OCI-LY7 (cell line): ENCODE measurements around the gene HSPA4L. TPM values are rescaled to one million over a fixed set of nuclear protein-coding genes. Genes with fewer than 3 reads are reported as not detected.

Source experiments
- BruUV-seq: library from RNA; stranded (reverse); fragments of 400-500 nt; replicated peaks from 2 replicates; lab custom pipeline; 2021; lab: Mats Ljungman, UMichigan
- CTCF ChIA-PET: fragments of 300-600 bp; sonication (Branson Sonifier 250); formaldehyde crosslinking; loops from one replicate; lab custom pipeline; 2022; ENCODE audit warnings: antibody characterized with exemption; ENCODE audit not compliant: unreplicated experiment; lab: Charles Lee
- POLR2A ChIA-PET: fragments of 300-600 bp; sonication (Branson Sonifier 250); formaldehyde crosslinking; loops from one replicate; lab custom pipeline; 2022; ENCODE audit warnings: antibody characterized with exemption; lab: Charles Lee
- DNase-seq: peaks from one replicate; pipeline ENCODE4 v3.0.0-alpha.2; 2015; ENCODE audit warnings: low spot score
- H2AFZ ChIP-seq: fragments of 200-600 bp; sonication (generic), shearing (Covaris generic); 2 replicates; pipeline ENCODE4 v1.6.1; 2014; ENCODE audit warnings: mild to moderate bottlenecking, antibody characterized with exemption, low read length, moderate library complexity
- H3K27ac ChIP-seq: fragments of 200-600 bp; sonication (generic); 2 replicates; pipeline ENCODE4 v1.5.1; 2014; ENCODE audit warnings: mixed run types, low read depth, mild to moderate bottlenecking, moderate library complexity, low read length, inconsistent platforms; ENCODE audit not compliant: poor library complexity, severe bottlenecking
- H3K36me3 ChIP-seq: fragments of 200-600 bp; sonication (generic); 2 replicates; pipeline ENCODE4 v1.6.1; 2014; ENCODE audit warnings: mild to moderate bottlenecking, antibody characterized with exemption, low read length, moderate library complexity, mixed read lengths; ENCODE audit not compliant: insufficient read depth
- H3K4me1 ChIP-seq: fragments of 200-600 bp; sonication (generic); 2 replicates; pipeline ENCODE4 v1.5.1; 2014; ENCODE audit warnings: mild to moderate bottlenecking, low read length; ENCODE audit not compliant: insufficient read depth, poor library complexity, severe bottlenecking
- H3K4me2 ChIP-seq: fragments of 200-600 bp; sonication (generic); 2 replicates; pipeline ENCODE4 v1.6.1; 2014; ENCODE audit warnings: mild to moderate bottlenecking, low read length
- H3K4me3 ChIP-seq: fragments of 200-600 bp; sonication (generic); 2 replicates; pipeline ENCODE4 v1.5.1; 2014; ENCODE audit warnings: mild to moderate bottlenecking, low read depth, low read length; ENCODE audit not compliant: poor library complexity, severe bottlenecking
- H3K79me2 ChIP-seq: fragments of 200-600 bp; sonication (generic); 2 replicates; pipeline ENCODE4 v1.6.1; 2016; ENCODE audit warnings: low read depth, mild to moderate bottlenecking, low read length, moderate library complexity, mixed read lengths; ENCODE audit not compliant: insufficient read depth
- H3K9me2 ChIP-seq: fragments of 200-600 bp; sonication (generic); 2 replicates; pipeline ENCODE4 v1.6.1; 2016; ENCODE audit warnings: mild to moderate bottlenecking, low read length, mixed read lengths; ENCODE audit not compliant: insufficient read depth
- H3K9me3 ChIP-seq: fragments of 200-600 bp; sonication (generic); 2 replicates; pipeline ENCODE4 v1.6.1; 2014; ENCODE audit warnings: mild to moderate bottlenecking, mixed run types, low read length, mixed read lengths
- H4K20me1 ChIP-seq: fragments of 200-600 bp; sonication (generic); 2 replicates; pipeline ENCODE4 v1.6.1; 2014; ENCODE audit warnings: mild to moderate bottlenecking, antibody characterized with exemption, low read length, moderate library complexity, mixed read lengths; ENCODE audit not compliant: insufficient read depth
- EZH2phosphoT487 ChIP-seq: fragments of 200-600 bp; sonication (generic); IDR thresholded peaks from 2 replicates; pipeline ENCODE4 v1.6.1; 2018; ENCODE audit warnings: low read depth, borderline replicate concordance, mild to moderate bottlenecking, mixed run types, antibody characterized with exemption, low read length, moderate library complexity, mixed read lengths
- intact Hi-C: fragments of 100-400 bp; cut with micrococcal nuclease; formaldehyde crosslinking; loops from one replicate; pipeline ENCODE4 v1.10.0; 2022; ENCODE audit not compliant: unreplicated experiment
- total RNA-seq, 2 experiments: library from RNA; depleted of rRNA in 1 of 2; stranded (reverse); fragments of >200 nt in 1 of 2; shearing (Covaris generic) in 1 of 2; gene quantifications; 2 replicates each; pipeline ENCODE4 v1.2.3, GENCODE V29; 2014 to 2022
- TF ChIP-seq, protein P1 (sequence below): fragments of 200-600 bp; sonication (generic); conservative IDR thresholded peaks from 2 replicates; pipeline ENCODE4 v1.5.1; 2014; ENCODE audit warnings: mild to moderate bottlenecking, antibody characterized with exemption, low read length, moderate library complexity, mixed read lengths

HSPA4L gene
- total RNA-seq, 2 experiments from 2014 or later, result not detected

DNA sequence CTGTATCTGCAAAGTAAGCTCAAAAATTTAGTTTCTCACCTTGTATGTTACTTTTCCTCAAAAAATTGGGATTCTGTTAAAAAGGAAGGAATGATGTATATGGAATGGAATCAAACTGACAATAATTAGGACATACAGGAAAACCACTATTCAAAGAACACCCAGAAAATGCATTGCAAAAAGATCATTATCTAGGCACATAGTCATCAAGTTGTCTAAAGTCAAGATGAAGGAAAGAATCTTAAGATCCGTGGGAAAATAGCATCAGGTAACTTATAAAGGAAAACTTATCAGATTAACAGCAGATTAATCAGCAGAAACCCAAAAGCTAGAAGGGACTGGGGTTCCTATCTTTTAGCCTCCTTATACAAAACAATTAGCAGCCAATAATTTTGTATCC lies 75.5 kb downstream of the HSPA4L start:
- Histone ChIP-seq H3K4me2 (no peak overlapping the region), H3K79me2 (no peaks in the 10 kb centered on the region), H3K36me3 (no peaks in the 10 kb centered on the region), H3K4me3 (no peak overlapping the region), H3K27ac (no peak overlapping the region), H3K9me3 (peaks cover 12% of the 10 kb centered on the region; the same call in 1 of the 2 replicates), H3K9me2 (peaks cover 3% of the 10 kb centered on the region; the same call in 1 of the 2 replicates), H4K20me1 (no peaks in the 10 kb centered on the region), H3K4me1 (peaks cover 6% of the 10 kb centered on the region), H2AFZ (no peak overlapping the region)
- POLR2A ChIA-PET, result interaction anchor here (0.6 to 1.4 kb wide), 4 partner anchors 18 to 1347 kb away, joined by 3 to 4 read pairs (median 3); no protein-coding TSS in a partner anchor
- CTCF ChIA-PET, result interaction anchor here (0.6 kb wide), 1 partner anchor 1345 kb away, joined by 3 read pairs; no protein-coding TSS in a partner anchor
- no TSS peak for BruUV-seq
- TF ChIP-seq, protein P1, sequence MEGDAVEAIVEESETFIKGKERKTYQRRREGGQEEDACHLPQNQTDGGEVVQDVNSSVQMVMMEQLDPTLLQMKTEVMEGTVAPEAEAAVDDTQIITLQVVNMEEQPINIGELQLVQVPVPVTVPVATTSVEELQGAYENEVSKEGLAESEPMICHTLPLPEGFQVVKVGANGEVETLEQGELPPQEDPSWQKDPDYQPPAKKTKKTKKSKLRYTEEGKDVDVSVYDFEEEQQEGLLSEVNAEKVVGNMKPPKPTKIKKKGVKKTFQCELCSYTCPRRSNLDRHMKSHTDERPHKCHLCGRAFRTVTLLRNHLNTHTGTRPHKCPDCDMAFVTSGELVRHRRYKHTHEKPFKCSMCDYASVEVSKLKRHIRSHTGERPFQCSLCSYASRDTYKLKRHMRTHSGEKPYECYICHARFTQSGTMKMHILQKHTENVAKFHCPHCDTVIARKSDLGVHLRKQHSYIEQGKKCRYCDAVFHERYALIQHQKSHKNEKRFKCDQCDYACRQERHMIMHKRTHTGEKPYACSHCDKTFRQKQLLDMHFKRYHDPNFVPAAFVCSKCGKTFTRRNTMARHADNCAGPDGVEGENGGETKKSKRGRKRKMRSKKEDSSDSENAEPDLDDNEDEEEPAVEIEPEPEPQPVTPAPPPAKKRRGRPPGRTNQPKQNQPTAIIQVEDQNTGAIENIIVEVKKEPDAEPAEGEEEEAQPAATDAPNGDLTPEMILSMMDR, result no peak
- TF ChIP-seq EZH2phosphoT487, result no peak
- intact Hi-C loops, result no loop called here
- no peak for DNase-seq

DNA sequence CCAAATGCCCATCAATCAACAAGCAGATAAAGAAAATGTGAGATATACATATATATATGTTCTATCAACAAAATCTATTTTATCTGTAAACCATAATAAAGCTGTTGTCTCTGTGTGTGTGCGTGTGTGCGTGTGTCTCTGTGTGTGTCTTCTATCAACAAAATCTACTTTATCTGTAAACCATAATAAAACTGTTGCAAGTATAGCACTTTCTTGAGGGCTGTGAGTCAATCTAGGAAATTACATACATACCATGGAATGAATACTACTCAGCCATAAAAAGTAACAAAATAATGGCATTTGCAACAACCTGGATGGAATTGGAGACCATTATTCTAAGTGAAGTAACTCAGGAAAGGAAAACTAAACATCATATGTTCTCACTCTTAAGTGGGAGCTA lies 86.1 kb downstream of the HSPA4L start:
- Histone ChIP-seq H3K4me1 (no peaks in the 10 kb centered on the region), H3K9me3 (no peaks in the 10 kb centered on the region), H3K79me2 (no peaks in the 10 kb centered on the region), H3K4me3 (no peak overlapping the region), H4K20me1 (no peaks in the 10 kb centered on the region), H2AFZ (no peak overlapping the region), H3K4me2 (no peak overlapping the region), H3K27ac (no peak overlapping the region), H3K9me2 (no peaks in the 10 kb centered on the region), H3K36me3 (no peaks in the 10 kb centered on the region)
- POLR2A ChIA-PET, result interaction anchor here (1.2 to 2.1 kb wide), 2 partner anchors 9 to 13 kb away, joined by 4 to 7 read pairs; partner anchors contain the start of gene PLK4
- no peak for DNase-seq
- intact Hi-C loops, result no loop called here
- no peak for TF ChIP-seq EZH2phosphoT487
- TF ChIP-seq, protein P1, result no peak
- BruUV-seq, result no TSS peak
- CTCF ChIA-PET, result no interaction called here

DNA sequence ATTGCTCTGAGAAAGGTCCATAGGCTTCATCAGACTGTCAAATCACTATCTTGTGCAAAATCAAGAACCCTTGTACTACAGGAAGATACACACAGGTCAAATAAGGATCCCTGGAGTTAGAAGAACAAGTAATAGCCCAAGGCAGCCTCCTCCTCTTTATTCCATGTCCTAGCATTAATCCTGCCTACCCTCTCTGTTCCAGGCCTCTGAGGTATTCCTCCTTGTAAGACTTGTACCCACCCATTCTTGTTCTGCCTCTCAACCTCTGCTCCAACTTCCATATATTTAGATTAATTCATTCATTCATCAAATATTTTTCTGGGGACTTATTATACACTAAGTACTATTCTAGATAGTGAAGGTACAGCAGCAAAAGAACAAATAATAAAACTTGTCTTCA lies 88.2 kb downstream of the HSPA4L start:
- H4K20me1 ChIP-seq, result no peaks in the 10 kb centered on the region
- intact Hi-C loops, result no loop called here
- H3K27ac ChIP-seq, result no peak overlapping the region
- BruUV-seq, result no TSS peak
- no peaks in the 10 kb centered on the region for H3K9me2 ChIP-seq
- DNase-seq, result no peak
- H2AFZ ChIP-seq, result no peak overlapping the region
- H3K36me3 ChIP-seq, result no peaks in the 10 kb centered on the region
- H3K4me2 ChIP-seq, result no peak overlapping the region
- no peak overlapping the region for H3K4me3 ChIP-seq
- ChIA-PET POLR2A (interaction anchor here (0.6 kb wide), 1 partner anchor 1024 kb away, joined by 3 read pairs; no protein-coding TSS in a partner anchor), CTCF (no interaction called here)
- no peaks in the 10 kb centered on the region for H3K79me2 ChIP-seq
- H3K4me1 ChIP-seq, result no peaks in the 10 kb centered on the region
- TF ChIP-seq, protein P1, result no peak
- TF ChIP-seq EZH2phosphoT487, result no peak
- no peaks in the 10 kb centered on the region for H3K9me3 ChIP-seq
